Upper lobe of left lung (tissue), 6 donors: ENCODE data around the gene JAGN1. TPM values are rescaled to one million over a fixed set of nuclear protein-coding genes. Genes with fewer than 3 reads are reported as not detected.

Source experiments
- ATAC-seq, 2 donors: fragments of 200-7000 bp; cut with Tn5 transposase; one replicate each; pipeline ENCODE4 v1.9.1; 2022; ENCODE audit warnings: mild to moderate bottlenecking in 2 of 2, moderate library complexity in 2 of 2; ENCODE audit not compliant: low FRiP score in 2 of 2
- DNase-seq, 2 donors: peaks; one replicate each; pipeline ENCODE4 v3.0.0-alpha.2; 2019 to 2020
- H3K27ac ChIP-seq, 4 donors: fragments of 200-600 bp; sonication (generic); one replicate each; pipeline ENCODE4 v1.5.1; 2016 to 2019
- H3K27me3 ChIP-seq, 4 donors: fragments of 200-600 bp; sonication (generic); one replicate each; pipeline ENCODE4 v1.5.1; 2017 to 2019
- H3K36me3 ChIP-seq, 4 donors: fragments of 200-600 bp; sonication (generic); one replicate each; pipeline ENCODE4 v1.5.1; 2016 to 2019
- H3K4me1 ChIP-seq, 4 donors: fragments of 200-600 bp; sonication (generic); one replicate each; pipeline ENCODE4 v1.5.1; 2018 to 2019
- H3K4me3 ChIP-seq, 4 donors: fragments of 200-600 bp; sonication (generic); one replicate each; pipeline ENCODE4 v1.5.1; 2017 to 2019; ENCODE audit warnings: mild to moderate bottlenecking in 2 of 4, moderate library complexity in 1 of 4
- H3K9me3 ChIP-seq, 4 donors: fragments of 200-600 bp; sonication (generic); one replicate each; pipeline ENCODE4 v1.5.1; 2018 to 2019
- EP300 ChIP-seq, 4 donors: sonication (generic); formaldehyde crosslinking; IDR thresholded peaks; one replicate each; pipeline ENCODE4 v1.5.1; 2017; ENCODE audit warnings: antibody characterized with exemption in 4 of 4, control low read depth in 2 of 4
- POLR2A ChIP-seq, 4 donors: fragments of 450-650 bp; IDR thresholded peaks; one replicate each; pipeline ENCODE4 v1.5.1; 2016 to 2017; ENCODE audit warnings: antibody characterized with exemption in 4 of 4, mild to moderate bottlenecking in 2 of 4
- POLR2AphosphoS5 ChIP-seq, 2 donors: sonication (generic); formaldehyde crosslinking; IDR thresholded peaks; one replicate each; pipeline ENCODE4 v1.5.1; 2017; ENCODE audit warnings: antibody characterized with exemption in 2 of 2
- WGBS, 2 donors: methylation state at CpG; one replicate each; pipeline ENCODE4 v1.1.5; 2017 to 2018; 5-methylcytosine and 5-hydroxymethylcytosine counted together
- total RNA-seq, 6 donors: library from RNA; depleted of rRNA in 4 of 6; stranded (reverse); fragments of >200 nt in 4 of 6; gene quantifications; one replicate each; pipeline versions ENCODE4 v1.1.0 to v1.2.1, GENCODE V29; 2016 to 2021
- TF ChIP-seq, protein P1 (sequence below), 6 experiments: fragments of 450-650 bp in 4 of 6; fragments of 200-600 bp in 2 of 6; sonication (generic) in 2 of 6; IDR thresholded peaks; one replicate each; pipeline ENCODE4 v1.5.1; 2016 to 2019; ENCODE audit warnings: antibody characterized with exemption in 6 of 6
- donor health status: DM: no; HTN: no; CAD: no; lungs with moderate emphysema.
- donor health status: DM: no; HTN: yes; CAD: no; lungs with severe emphysema.

Gene JAGN1
- total RNA-seq, 6 donors from 2014 or later: 4.2 to 33.3 (median 24.2) TPM

GRCh38 chr3:9917820-9918219 lies 27.4 kb downstream of the JAGN1 start:
- H3K4me1 ChIP-seq: peaks cover 30 to 42% (median 38%) of the 10 kb centered on the region in 4 donors
- DNase-seq (no peak), ATAC-seq (no peak)
- no peaks in the 10 kb centered on the region for H3K27me3 ChIP-seq
- peak overlapping the region; percentile 79 to 89 (median 86) for H3K27ac ChIP-seq
- H3K4me3 ChIP-seq: peak overlapping the region in 2 of 4 donors; percentile 78 to 79
- peaks cover 0 to 9% (median 1%) of the 10 kb centered on the region in 4 donors for H3K36me3 ChIP-seq
- TF ChIP-seq, protein P1, sequence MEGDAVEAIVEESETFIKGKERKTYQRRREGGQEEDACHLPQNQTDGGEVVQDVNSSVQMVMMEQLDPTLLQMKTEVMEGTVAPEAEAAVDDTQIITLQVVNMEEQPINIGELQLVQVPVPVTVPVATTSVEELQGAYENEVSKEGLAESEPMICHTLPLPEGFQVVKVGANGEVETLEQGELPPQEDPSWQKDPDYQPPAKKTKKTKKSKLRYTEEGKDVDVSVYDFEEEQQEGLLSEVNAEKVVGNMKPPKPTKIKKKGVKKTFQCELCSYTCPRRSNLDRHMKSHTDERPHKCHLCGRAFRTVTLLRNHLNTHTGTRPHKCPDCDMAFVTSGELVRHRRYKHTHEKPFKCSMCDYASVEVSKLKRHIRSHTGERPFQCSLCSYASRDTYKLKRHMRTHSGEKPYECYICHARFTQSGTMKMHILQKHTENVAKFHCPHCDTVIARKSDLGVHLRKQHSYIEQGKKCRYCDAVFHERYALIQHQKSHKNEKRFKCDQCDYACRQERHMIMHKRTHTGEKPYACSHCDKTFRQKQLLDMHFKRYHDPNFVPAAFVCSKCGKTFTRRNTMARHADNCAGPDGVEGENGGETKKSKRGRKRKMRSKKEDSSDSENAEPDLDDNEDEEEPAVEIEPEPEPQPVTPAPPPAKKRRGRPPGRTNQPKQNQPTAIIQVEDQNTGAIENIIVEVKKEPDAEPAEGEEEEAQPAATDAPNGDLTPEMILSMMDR (IDR thresholded peaks at IDR 0.05): no peak
- no peak for TF ChIP-seq POLR2A (IDR thresholded peaks at IDR 0.05)
- no peak for TF ChIP-seq EP300 (IDR thresholded peaks at IDR 0.05)
- TF ChIP-seq POLR2AphosphoS5 (IDR thresholded peaks at IDR 0.05): no peak
- H3K9me3 ChIP-seq: no peaks in the 10 kb centered on the region
- WGBS, 2 donors: 80 to 86% methylated on average over 6 to 10 of the region's 10 CpGs

DNA sequence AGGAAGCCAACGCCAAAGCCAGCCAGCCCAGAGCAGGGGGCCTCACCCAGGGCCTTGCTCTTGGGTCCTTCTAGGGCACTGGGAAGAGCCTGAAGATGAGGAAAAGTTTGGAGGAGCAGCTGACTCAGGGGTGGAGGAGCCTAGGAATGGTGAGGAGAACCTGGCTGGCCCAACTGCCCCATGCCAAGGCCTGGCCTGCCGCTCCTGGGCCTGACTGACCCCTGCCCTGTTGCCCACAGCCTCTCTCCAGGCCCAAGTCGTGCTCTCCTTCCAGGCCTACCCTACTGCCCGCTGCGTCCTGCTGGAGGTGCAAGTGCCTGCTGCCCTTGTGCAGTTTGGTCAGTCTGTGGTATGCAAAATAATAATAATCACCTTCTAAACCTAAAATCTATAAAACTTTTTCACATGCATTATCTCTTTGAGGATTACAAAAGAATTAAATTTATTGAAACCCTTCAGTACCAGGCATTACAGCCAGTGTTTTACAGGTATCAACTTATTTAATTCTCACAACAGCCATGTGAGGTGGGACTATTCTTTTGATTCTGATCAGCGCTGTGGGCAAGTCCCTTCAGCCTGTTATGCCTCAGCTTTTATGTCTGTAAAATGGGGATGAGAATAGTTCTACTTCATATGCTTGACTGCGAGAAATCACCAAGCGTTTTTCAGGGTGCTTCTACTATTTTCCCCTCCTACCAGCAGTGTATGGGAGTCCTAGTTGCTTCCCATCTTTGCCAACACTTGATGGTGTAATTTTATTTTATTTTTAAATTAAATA lies 28.0 kb downstream of the JAGN1 start:
- Histone ChIP-seq H3K4me1 (peaks cover 30 to 42% (median 38%) of the 10 kb centered on the region in 4 donors), H3K4me3 (no peak overlapping the region), H3K9me3 (no peaks in the 10 kb centered on the region), H3K27me3 (no peaks in the 10 kb centered on the region), H3K27ac (peak overlapping the region in 3 of 4 donors; percentile 79 to 89 (median 86)), H3K36me3 (peaks cover 0 to 9% (median 1%) of the 10 kb centered on the region in 4 donors)
- DNase-seq (no peak), ATAC-seq (no peak)
- TF ChIP-seq, protein P1 (IDR thresholded peaks at IDR 0.05): no peak
- no peak for TF ChIP-seq POLR2A (IDR thresholded peaks at IDR 0.05)
- no peak for TF ChIP-seq EP300 (IDR thresholded peaks at IDR 0.05)
- no peak for TF ChIP-seq POLR2AphosphoS5 (IDR thresholded peaks at IDR 0.05)
- 94 to 96% methylated on average over 7 to 8 of the region's 8 CpGs for WGBS, 2 donors

DNA sequence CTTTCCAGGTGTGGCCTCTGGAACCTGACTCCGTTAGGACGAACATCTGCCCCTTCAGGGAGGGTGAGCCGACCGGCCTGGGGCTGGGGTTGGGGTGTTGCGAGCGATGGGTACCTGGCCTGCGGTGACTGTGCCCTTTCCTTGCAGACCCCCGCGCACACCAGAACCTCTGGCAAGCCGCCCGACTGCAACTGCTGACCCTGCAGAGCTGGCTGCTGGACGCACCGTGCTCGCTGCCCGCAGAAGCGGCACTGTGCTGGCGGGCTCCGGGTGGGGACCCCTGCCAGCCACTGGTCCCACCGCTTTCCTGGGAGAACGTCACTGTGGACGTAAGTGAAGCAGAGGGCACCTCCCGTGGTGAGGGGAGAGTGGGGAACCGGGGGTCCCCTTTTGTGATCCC lies 37.7 kb downstream of the JAGN1 start:
- DNase-seq (peak in 1 of 2 donors; percentile 83), ATAC-seq (no peak)
- 94 to 98% methylated on average over 15 to 23 of the region's 23 CpGs for WGBS, 2 donors
- Histone ChIP-seq H3K27ac (no peak overlapping the region), H3K9me3 (no peaks in the 10 kb centered on the region), H3K27me3 (no peaks in the 10 kb centered on the region), H3K4me1 (peaks cover 6 to 13% (median 10%) of the 10 kb centered on the region in 4 donors), H3K36me3 (peaks cover 0 to 39% (median 4%) of the 10 kb centered on the region in 4 donors), H3K4me3 (no peak overlapping the region)
- TF ChIP-seq POLR2AphosphoS5 (IDR thresholded peaks at IDR 0.05) (no peak), POLR2A (IDR thresholded peaks at IDR 0.05) (no peak), EP300 (IDR thresholded peaks at IDR 0.05) (no peak)
- TF ChIP-seq, protein P1 (IDR thresholded peaks at IDR 0.05): no peak

GRCh38 chr3:9930804-9931418 lies 40.5 kb downstream of the JAGN1 start:
- ATAC-seq: no peak
- DNase-seq: no peak
- Histone ChIP-seq H3K9me3 (no peaks in the 10 kb centered on the region), H3K36me3 (peaks cover 0 to 25% (median 4%) of the 10 kb centered on the region in 4 donors), H3K27me3 (no peaks in the 10 kb centered on the region), H3K27ac (no peak overlapping the region), H3K4me3 (no peak overlapping the region), H3K4me1 (peaks cover 22 to 33% (median 25%) of the 10 kb centered on the region in 4 donors)
- TF ChIP-seq EP300 (IDR thresholded peaks at IDR 0.05): no peak
- no peak for TF ChIP-seq POLR2A (IDR thresholded peaks at IDR 0.05)
- no peak for TF ChIP-seq POLR2AphosphoS5 (IDR thresholded peaks at IDR 0.05)
- TF ChIP-seq, protein P1 (IDR thresholded peaks at IDR 0.05): no peak
- 95 to 100% methylated on average over 4 of the region's 4 CpGs for WGBS, 2 donors
